ENCODE measurements around the gene NBEA.
"Not testable (repeated sequence)": the region's sequence is repeated elsewhere in the genome, so short reads cannot be mapped to it uniquely, and the experiment has no call there.

NBEA gene

GRCh38 chr13:35003734-35004133, 61.7 kb downstream of the NBEA start:
- H4K91ac ChIP-seq (ENCODE audit: low read length); H3K9me3 ChIP-seq (ENCODE audit: control insufficient read depth, low read length); H3K14ac ChIP-seq (ENCODE audit: low read length in 2 of 2); H3K18ac ChIP-seq (ENCODE audit: low read depth in 1 of 2, low read length in 2 of 2); H3K9ac ChIP-seq (ENCODE audit: low read length); H2BK15ac ChIP-seq (ENCODE audit: low read depth, poor library complexity, severe bottlenecking); H4K8ac ChIP-seq (ENCODE audit: low read length); H3K27me3 ChIP-seq (ENCODE audit: control insufficient read depth in 1 of 2, insufficient read depth in 1 of 2, low read length in 2 of 2); H2AK5ac ChIP-seq (ENCODE audit: low read length, severe bottlenecking); H2BK12ac ChIP-seq (ENCODE audit: low read length in 2 of 2); H3K4ac ChIP-seq (ENCODE audit: low read depth in 1 of 2, low read length in 2 of 2); H3K4me1 ChIP-seq (ENCODE audit: control insufficient read depth, insufficient read depth, low read depth, low read length); H2BK120ac ChIP-seq (ENCODE audit: low read depth, low read length); H3K4me2 ChIP-seq (ENCODE audit: low read length, poor library complexity, severe bottlenecking); H3K36me3 ChIP-seq (ENCODE audit: control insufficient read depth in 1 of 2, insufficient read depth in 2 of 2, low read depth in 1 of 2, low read length in 2 of 2); H2AFZ ChIP-seq (ENCODE audit: low read depth, low read length); H3K23ac ChIP-seq (ENCODE audit: low read length in 2 of 2); H2BK5ac ChIP-seq (ENCODE audit: low read depth, low read length, poor library complexity, severe bottlenecking); DNase-seq; H3K27ac ChIP-seq (ENCODE audit: low read length, poor library complexity, severe bottlenecking); H3K4me3 ChIP-seq (ENCODE audit: insufficient read depth in 1 of 2, low read depth in 1 of 2, low read length in 2 of 2): not testable (repeated sequence)
- H3K79me1 ChIP-seq (replicated peaks; ENCODE audit: low read length, poor library complexity, severe bottlenecking) = peaks cover 13% of the 10 kb centered on the region
- WGBS = 60% methylated on average over 1 of the region's 2 CpGs

- 58% methylated on average over 2 of the region's 2 CpGs for WGBS
- no peak for DNase-seq
- Histone ChIP-seq H3K27me3 (ENCODE audit: control insufficient read depth in 1 of 2, insufficient read depth in 1 of 2, low read length in 2 of 2) (no peaks in the 10 kb centered on the region), H3K36me3 (ENCODE audit: control insufficient read depth in 1 of 2, insufficient read depth in 2 of 2, low read depth in 1 of 2, low read length in 2 of 2) (no peaks in the 10 kb centered on the region), H2AFZ (ENCODE audit: low read depth, low read length) (no peak overlapping the region), H3K14ac (ENCODE audit: low read length in 2 of 2) (no peak overlapping the region), H2BK12ac (ENCODE audit: low read length in 2 of 2) (no peak overlapping the region), H4K8ac (ENCODE audit: low read length) (no peak overlapping the region), H2AK5ac (ENCODE audit: low read length, severe bottlenecking) (no peak overlapping the region), H3K4me2 (ENCODE audit: low read length, poor library complexity, severe bottlenecking) (no peak overlapping the region), H3K4me1 (ENCODE audit: control insufficient read depth, insufficient read depth, low read depth, low read length) (no peaks in the 10 kb centered on the region), H3K4ac (ENCODE audit: low read depth in 1 of 2, low read length in 2 of 2) (no peak overlapping the region), H2BK120ac (ENCODE audit: low read depth, low read length) (no peak overlapping the region), H3K27ac (ENCODE audit: low read length, poor library complexity, severe bottlenecking) (no peak overlapping the region), H4K91ac (ENCODE audit: low read length) (no peak overlapping the region), H3K9me3 (ENCODE audit: control insufficient read depth, low read length) (no peaks in the 10 kb centered on the region), H3K4me3 (ENCODE audit: insufficient read depth in 1 of 2, low read depth in 1 of 2, low read length in 2 of 2) (no peak overlapping the region), H2BK15ac (ENCODE audit: low read depth, poor library complexity, severe bottlenecking) (no peak overlapping the region), H3K18ac (ENCODE audit: low read depth in 1 of 2, low read length in 2 of 2) (no peak overlapping the region), H3K9ac (ENCODE audit: low read length) (no peak overlapping the region), H3K79me1 (replicated peaks; ENCODE audit: low read length, poor library complexity, severe bottlenecking) (peaks cover 20% of the 10 kb centered on the region), H2BK5ac (ENCODE audit: low read depth, low read length, poor library complexity, severe bottlenecking) (no peak overlapping the region), H3K23ac (ENCODE audit: low read length in 2 of 2) (no peak overlapping the region)
Measured at GRCh38 chr13:35005051-35005450, 63.0 kb downstream of the NBEA start.

DNA sequence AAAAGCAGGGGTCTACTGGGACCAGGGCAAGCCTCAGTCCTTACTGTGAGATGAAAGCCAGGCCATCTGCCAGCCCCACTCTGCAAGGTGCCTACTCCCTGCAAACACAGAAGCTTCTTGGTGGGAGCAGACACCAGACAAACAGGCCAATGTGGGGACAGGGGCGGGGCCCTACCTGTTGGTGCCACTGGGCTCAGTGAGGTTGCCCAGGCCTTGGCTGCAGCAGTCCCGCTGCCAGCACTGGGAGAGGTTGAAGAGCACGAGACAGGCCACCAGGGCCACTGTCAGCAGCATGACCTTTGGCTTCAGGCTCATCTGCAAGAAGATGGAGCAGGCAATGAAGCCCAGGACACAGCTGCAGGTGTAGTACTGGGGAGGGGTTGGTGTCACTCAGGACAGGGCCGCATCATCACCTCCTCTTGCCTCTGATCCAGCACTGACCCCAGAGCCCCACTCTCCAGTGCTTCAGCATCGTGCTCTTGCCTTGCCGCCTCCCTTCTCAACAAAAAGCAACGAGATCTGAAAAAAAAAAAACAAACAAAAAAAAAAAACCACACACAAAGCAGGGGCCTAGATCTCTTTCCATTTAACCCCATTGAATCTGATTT, 72.6 kb downstream of the NBEA start:
- Histone ChIP-seq H3K23ac (ENCODE audit: low read length in 2 of 2) (peak overlapping the region in 1 of 2 experiments; percentile 64), H3K14ac (ENCODE audit: low read length in 2 of 2) (peak overlapping the region in 1 of 2 experiments; percentile 62), H2AFZ (ENCODE audit: low read depth, low read length) (no peak overlapping the region), H2BK5ac (ENCODE audit: low read depth, low read length, poor library complexity, severe bottlenecking) (no peak overlapping the region), H3K18ac (ENCODE audit: low read depth in 1 of 2, low read length in 2 of 2) (no peak overlapping the region), H3K9me3 (ENCODE audit: control insufficient read depth, low read length) (no peaks in the 10 kb centered on the region), H2BK12ac (ENCODE audit: low read length in 2 of 2) (no peak overlapping the region), H3K27me3 (ENCODE audit: control insufficient read depth in 1 of 2, insufficient read depth in 1 of 2, low read length in 2 of 2) (no peaks in the 10 kb centered on the region), H2BK120ac (ENCODE audit: low read depth, low read length) (no peak overlapping the region), H2AK5ac (ENCODE audit: low read length, severe bottlenecking) (no peak overlapping the region), H3K4me2 (ENCODE audit: low read length, poor library complexity, severe bottlenecking) (no peak overlapping the region), H4K91ac (ENCODE audit: low read length) (no peak overlapping the region), H3K4ac (ENCODE audit: low read depth in 1 of 2, low read length in 2 of 2) (no peak overlapping the region), H3K4me1 (ENCODE audit: control insufficient read depth, insufficient read depth, low read depth, low read length) (peaks cover 4% of the 10 kb centered on the region), H2BK15ac (ENCODE audit: low read depth, poor library complexity, severe bottlenecking) (no peak overlapping the region), H3K36me3 (ENCODE audit: control insufficient read depth in 1 of 2, insufficient read depth in 2 of 2, low read depth in 1 of 2, low read length in 2 of 2) (peaks cover 0 to 4% of the 10 kb centered on the region in 2 experiments), H3K9ac (ENCODE audit: low read length) (no peak overlapping the region), H3K4me3 (ENCODE audit: insufficient read depth in 1 of 2, low read depth in 1 of 2, low read length in 2 of 2) (no peak overlapping the region), H3K79me1 (replicated peaks; ENCODE audit: low read length, poor library complexity, severe bottlenecking) (peaks cover 20% of the 10 kb centered on the region), H4K8ac (ENCODE audit: low read length) (no peak overlapping the region), H3K27ac (ENCODE audit: low read length, poor library complexity, severe bottlenecking) (no peak overlapping the region)
- DNase-seq = no peak
- WGBS = 74% methylated on average over 5 of the region's 7 CpGs

DNA sequence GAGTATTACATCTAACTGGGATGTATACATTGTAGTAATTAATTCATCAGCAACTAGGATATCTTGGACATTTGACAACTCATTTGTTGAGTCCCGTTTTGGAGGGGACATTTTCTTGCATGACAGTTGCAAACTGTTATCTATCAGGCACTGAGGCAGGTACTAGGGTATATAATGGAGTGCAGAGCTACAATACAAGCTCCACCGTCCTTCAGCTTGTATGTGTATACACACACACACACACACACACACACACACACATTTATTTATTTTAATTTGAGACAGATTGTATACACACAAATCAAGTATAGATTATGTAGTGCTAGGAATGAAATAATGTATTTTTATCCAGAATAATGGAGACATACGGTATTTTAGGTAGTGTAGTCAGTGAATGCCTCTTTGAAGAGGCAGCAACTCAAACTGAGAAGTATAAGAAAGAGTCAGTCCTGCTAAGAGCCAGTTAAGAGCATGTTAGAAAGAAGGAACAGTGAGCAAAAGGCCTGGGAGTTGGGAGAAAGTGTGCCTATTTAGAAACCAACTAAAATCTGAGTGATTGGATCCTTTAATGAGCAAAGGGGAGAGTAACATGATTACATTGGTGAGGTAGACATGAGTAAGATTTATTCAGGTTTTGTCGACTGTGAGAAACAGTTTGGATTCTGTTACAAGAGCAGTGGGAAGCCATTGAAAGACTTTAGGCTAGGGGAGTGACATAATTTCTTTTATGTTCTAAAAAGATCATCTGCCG, 74.5 kb downstream of the NBEA start:
- Histone ChIP-seq H4K91ac (ENCODE audit: low read length) (no peak overlapping the region), H2AK5ac (ENCODE audit: low read length, severe bottlenecking) (no peak overlapping the region), H3K4ac (ENCODE audit: low read depth in 1 of 2, low read length in 2 of 2) (no peak overlapping the region), H3K27ac (ENCODE audit: low read length, poor library complexity, severe bottlenecking) (no peak overlapping the region), H2BK12ac (ENCODE audit: low read length in 2 of 2) (no peak overlapping the region), H2BK15ac (ENCODE audit: low read depth, poor library complexity, severe bottlenecking) (no peak overlapping the region), H3K27me3 (ENCODE audit: control insufficient read depth in 1 of 2, insufficient read depth in 1 of 2, low read length in 2 of 2) (no peaks in the 10 kb centered on the region), H3K9me3 (ENCODE audit: control insufficient read depth, low read length) (peaks cover 5% of the 10 kb centered on the region), H3K36me3 (ENCODE audit: control insufficient read depth in 1 of 2, insufficient read depth in 2 of 2, low read depth in 1 of 2, low read length in 2 of 2) (peaks cover 0 to 4% of the 10 kb centered on the region in 2 experiments), H3K14ac (ENCODE audit: low read length in 2 of 2) (no peak overlapping the region), H2AFZ (ENCODE audit: low read depth, low read length) (no peak overlapping the region), H3K4me1 (ENCODE audit: control insufficient read depth, insufficient read depth, low read depth, low read length) (peaks cover 4% of the 10 kb centered on the region), H3K18ac (ENCODE audit: low read depth in 1 of 2, low read length in 2 of 2) (no peak overlapping the region), H3K9ac (ENCODE audit: low read length) (no peak overlapping the region), H4K8ac (ENCODE audit: low read length) (no peak overlapping the region), H3K23ac (ENCODE audit: low read length in 2 of 2) (no peak overlapping the region), H2BK120ac (ENCODE audit: low read depth, low read length) (no peak overlapping the region), H3K4me2 (ENCODE audit: low read length, poor library complexity, severe bottlenecking) (no peak overlapping the region), H3K4me3 (ENCODE audit: insufficient read depth in 1 of 2, low read depth in 1 of 2, low read length in 2 of 2) (no peak overlapping the region), H3K79me1 (replicated peaks; ENCODE audit: low read length, poor library complexity, severe bottlenecking) (peaks cover 20% of the 10 kb centered on the region), H2BK5ac (ENCODE audit: low read depth, low read length, poor library complexity, severe bottlenecking) (no peak overlapping the region)
- WGBS = 92% methylated on average over 3 of the region's 5 CpGs
- DNase-seq = no peak

Data from mesenchymal stem cell (in vitro differentiated cells and primary cell).